Measurements from ENCODE around the gene ANKRA2. TPM values are rescaled to one million over a fixed set of nuclear protein-coding genes. Genes with fewer than 3 reads are reported as not detected.

The ANKRA2 gene
- 14.0 and 17.1 TPM in 2 replicates for total RNA-seq
- long read RNA-seq, transcript ANKRA2-201 (9 exons, 2,063 nt), result major isoform, 17 of 28 reads
- long read RNA-seq, partial matches to known transcripts, result 1 of 28 reads
- long read RNA-seq, other reads (novel, unspliced or antisense), result 6 of 28 reads

GRCh38 chr5:73565139-73565968 lies at the start of gene ANKRA2, which contains the start of gene UTP15:
TSS of gene ANKRA2 (minus strand) at chr5:73565639. CDS start at chr5:73562881, 2,758 bp downstream.
TSS of gene UTP15 (plus strand) at chr5:73565743. CDS start at chr5:73567345, 1,602 bp downstream.
- H3K27me3 Mint-ChIP-seq (ENCODE audit: low read depth), result no peaks in the 10 kb centered on the region
- H3K9me3 Mint-ChIP-seq, result no peaks in the 10 kb centered on the region
- peaks cover 3% of the 10 kb centered on the region for H3K36me3 Mint-ChIP-seq (ENCODE audit: low read depth)
- peaks cover 28% of the 10 kb centered on the region for H3K4me1 Mint-ChIP-seq
- peak within 1 kb of the TSS; percentile 95 for H3K4me3 Mint-ChIP-seq
- TF ChIP-seq CTCF (conservative IDR thresholded peaks at IDR 0.05), result no peak
- peak; percentile 98 for DNase-seq (ENCODE audit: low read depth, low spot score)
- H3K27ac Mint-ChIP-seq (ENCODE audit: unreplicated experiment), result peak within 1 kb of the TSS; percentile 98

GRCh38 chr5:73615085-73615484 lies 49.6 kb upstream of the ANKRA2 start:
- Mint-ChIP-seq H3K36me3 (ENCODE audit: low read depth) (no peaks in the 10 kb centered on the region), H3K4me1 (no peaks in the 10 kb centered on the region), H3K27me3 (ENCODE audit: low read depth) (peaks cover 32% of the 10 kb centered on the region), H3K4me3 (no peak overlapping the region), H3K9me3 (no peaks in the 10 kb centered on the region), H3K27ac (ENCODE audit: unreplicated experiment) (no peak overlapping the region)
- TF ChIP-seq CTCF (conservative IDR thresholded peaks at IDR 0.05), result no peak
- no peak for DNase-seq (ENCODE audit: low read depth, low spot score)

GRCh38 chr5:73612799-73613198 lies 47.4 kb upstream of the ANKRA2 start:
- no peak for DNase-seq (ENCODE audit: low read depth, low spot score)
- H3K4me1 Mint-ChIP-seq, result no peaks in the 10 kb centered on the region
- no peaks in the 10 kb centered on the region for H3K36me3 Mint-ChIP-seq (ENCODE audit: low read depth)
- no peaks in the 10 kb centered on the region for H3K9me3 Mint-ChIP-seq
- H3K27ac Mint-ChIP-seq (ENCODE audit: unreplicated experiment), result no peak overlapping the region
- TF ChIP-seq CTCF (conservative IDR thresholded peaks at IDR 0.05), result no peak
- H3K27me3 Mint-ChIP-seq (ENCODE audit: low read depth), result peaks cover 25% of the 10 kb centered on the region
- no peak overlapping the region for H3K4me3 Mint-ChIP-seq

GRCh38 chr5:73607228-73607627 lies 41.8 kb upstream of the ANKRA2 start:
- DNase-seq (ENCODE audit: low read depth, low spot score), result no peak
- Mint-ChIP-seq H3K36me3 (ENCODE audit: low read depth) (no peaks in the 10 kb centered on the region), H3K4me1 (no peaks in the 10 kb centered on the region), H3K27me3 (ENCODE audit: low read depth) (peaks cover 12% of the 10 kb centered on the region), H3K4me3 (no peak overlapping the region), H3K27ac (ENCODE audit: unreplicated experiment) (no peak overlapping the region), H3K9me3 (no peaks in the 10 kb centered on the region)
- no peak for TF ChIP-seq CTCF (conservative IDR thresholded peaks at IDR 0.05)

GRCh38 chr5:73606206-73606753 lies 40.8 kb upstream of the ANKRA2 start:
- TF ChIP-seq CTCF (conservative IDR thresholded peaks at IDR 0.05), result no peak
- Mint-ChIP-seq H3K27ac (ENCODE audit: unreplicated experiment) (no peak overlapping the region), H3K9me3 (peaks cover 2% of the 10 kb centered on the region), H3K36me3 (ENCODE audit: low read depth) (no peaks in the 10 kb centered on the region), H3K4me3 (no peak overlapping the region), H3K27me3 (ENCODE audit: low read depth) (peaks cover 9% of the 10 kb centered on the region), H3K4me1 (no peaks in the 10 kb centered on the region)
- DNase-seq (ENCODE audit: low read depth, low spot score), result no peak

Data from neural crest cell (in vitro differentiated cells).